22Rv1 (cell line): ENCODE measurements around the gene SLC4A9.

ENCODE experiments used
- H3K27ac ChIP-seq: fragments of 450-650 bp; 2 replicates; pipeline ENCODE4 v1.5.1; 2017
- ZFX ChIP-seq: fragments of 450-650 bp; IDR thresholded peaks from 2 replicates; pipeline ENCODE4 v1.6.1; 2017; ENCODE audit warnings: antibody characterized with exemption, borderline replicate concordance
- TF ChIP-seq, protein P1 (sequence below): fragments of 450-650 bp; IDR thresholded peaks from 2 replicates; pipeline ENCODE4 v1.5.1; 2017; ENCODE audit warnings: mild to moderate bottlenecking

The SLC4A9 gene, protein sequence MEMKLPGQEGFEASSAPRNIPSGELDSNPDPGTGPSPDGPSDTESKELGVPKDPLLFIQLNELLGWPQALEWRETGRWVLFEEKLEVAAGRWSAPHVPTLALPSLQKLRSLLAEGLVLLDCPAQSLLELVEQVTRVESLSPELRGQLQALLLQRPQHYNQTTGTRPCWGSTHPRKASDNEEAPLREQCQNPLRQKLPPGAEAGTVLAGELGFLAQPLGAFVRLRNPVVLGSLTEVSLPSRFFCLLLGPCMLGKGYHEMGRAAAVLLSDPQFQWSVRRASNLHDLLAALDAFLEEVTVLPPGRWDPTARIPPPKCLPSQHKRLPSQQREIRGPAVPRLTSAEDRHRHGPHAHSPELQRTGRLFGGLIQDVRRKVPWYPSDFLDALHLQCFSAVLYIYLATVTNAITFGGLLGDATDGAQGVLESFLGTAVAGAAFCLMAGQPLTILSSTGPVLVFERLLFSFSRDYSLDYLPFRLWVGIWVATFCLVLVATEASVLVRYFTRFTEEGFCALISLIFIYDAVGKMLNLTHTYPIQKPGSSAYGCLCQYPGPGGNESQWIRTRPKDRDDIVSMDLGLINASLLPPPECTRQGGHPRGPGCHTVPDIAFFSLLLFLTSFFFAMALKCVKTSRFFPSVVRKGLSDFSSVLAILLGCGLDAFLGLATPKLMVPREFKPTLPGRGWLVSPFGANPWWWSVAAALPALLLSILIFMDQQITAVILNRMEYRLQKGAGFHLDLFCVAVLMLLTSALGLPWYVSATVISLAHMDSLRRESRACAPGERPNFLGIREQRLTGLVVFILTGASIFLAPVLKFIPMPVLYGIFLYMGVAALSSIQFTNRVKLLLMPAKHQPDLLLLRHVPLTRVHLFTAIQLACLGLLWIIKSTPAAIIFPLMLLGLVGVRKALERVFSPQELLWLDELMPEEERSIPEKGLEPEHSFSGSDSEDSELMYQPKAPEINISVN

DNA sequence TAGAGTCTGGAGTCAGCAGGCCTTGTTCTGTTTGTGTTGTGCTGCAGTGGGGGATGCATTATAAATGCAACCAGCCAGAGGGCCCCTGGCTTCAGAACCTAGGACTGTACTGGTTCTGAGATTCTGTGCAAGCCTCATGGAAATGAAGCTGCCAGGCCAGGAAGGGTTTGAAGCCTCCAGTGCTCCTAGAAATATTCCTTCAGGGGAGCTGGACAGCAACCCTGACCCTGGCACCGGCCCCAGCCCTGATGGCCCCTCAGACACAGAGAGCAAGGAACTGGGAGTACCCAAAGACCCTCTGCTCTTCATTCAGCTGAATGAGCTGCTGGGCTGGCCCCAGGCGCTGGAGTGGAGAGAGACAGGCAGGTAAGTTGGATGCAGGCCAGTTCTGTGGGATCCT, at the start of gene SLC4A9:
TSS of gene SLC4A9 (plus strand) at position 94 of the 400 bp plus-strand sequence. CDS start at position 137, 43 bp downstream.
- no peak for TF ChIP-seq ZFX
- TF ChIP-seq, protein P1, sequence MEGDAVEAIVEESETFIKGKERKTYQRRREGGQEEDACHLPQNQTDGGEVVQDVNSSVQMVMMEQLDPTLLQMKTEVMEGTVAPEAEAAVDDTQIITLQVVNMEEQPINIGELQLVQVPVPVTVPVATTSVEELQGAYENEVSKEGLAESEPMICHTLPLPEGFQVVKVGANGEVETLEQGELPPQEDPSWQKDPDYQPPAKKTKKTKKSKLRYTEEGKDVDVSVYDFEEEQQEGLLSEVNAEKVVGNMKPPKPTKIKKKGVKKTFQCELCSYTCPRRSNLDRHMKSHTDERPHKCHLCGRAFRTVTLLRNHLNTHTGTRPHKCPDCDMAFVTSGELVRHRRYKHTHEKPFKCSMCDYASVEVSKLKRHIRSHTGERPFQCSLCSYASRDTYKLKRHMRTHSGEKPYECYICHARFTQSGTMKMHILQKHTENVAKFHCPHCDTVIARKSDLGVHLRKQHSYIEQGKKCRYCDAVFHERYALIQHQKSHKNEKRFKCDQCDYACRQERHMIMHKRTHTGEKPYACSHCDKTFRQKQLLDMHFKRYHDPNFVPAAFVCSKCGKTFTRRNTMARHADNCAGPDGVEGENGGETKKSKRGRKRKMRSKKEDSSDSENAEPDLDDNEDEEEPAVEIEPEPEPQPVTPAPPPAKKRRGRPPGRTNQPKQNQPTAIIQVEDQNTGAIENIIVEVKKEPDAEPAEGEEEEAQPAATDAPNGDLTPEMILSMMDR = no peak

DNA sequence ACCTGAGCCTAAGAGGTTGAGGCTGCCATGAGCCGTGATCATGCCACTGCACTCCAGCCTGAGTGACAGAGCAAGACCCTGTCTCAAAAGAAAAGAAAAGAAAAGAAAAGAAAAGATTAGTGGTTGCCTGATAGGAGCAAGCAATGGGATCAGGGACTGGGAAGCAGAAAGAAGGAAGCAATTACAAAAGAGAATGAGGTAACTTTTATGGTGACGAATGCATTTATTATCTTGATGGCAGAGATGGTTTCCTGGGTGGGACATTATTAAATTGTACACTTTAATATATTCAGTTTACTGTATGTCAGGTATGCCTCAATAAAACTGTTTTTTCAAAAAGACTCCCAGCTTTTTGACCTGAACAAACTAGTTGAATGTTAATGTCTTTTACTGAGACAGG, 49.6 kb upstream of the SLC4A9 start:
- TF ChIP-seq ZFX = no peak
- TF ChIP-seq, protein P1 = no peak
- H3K27ac ChIP-seq = no peak overlapping the region

More for the DNA sequence above, at the start of gene SLC4A9:
- no peak within 1 kb of the TSS for H3K27ac ChIP-seq

DNA sequence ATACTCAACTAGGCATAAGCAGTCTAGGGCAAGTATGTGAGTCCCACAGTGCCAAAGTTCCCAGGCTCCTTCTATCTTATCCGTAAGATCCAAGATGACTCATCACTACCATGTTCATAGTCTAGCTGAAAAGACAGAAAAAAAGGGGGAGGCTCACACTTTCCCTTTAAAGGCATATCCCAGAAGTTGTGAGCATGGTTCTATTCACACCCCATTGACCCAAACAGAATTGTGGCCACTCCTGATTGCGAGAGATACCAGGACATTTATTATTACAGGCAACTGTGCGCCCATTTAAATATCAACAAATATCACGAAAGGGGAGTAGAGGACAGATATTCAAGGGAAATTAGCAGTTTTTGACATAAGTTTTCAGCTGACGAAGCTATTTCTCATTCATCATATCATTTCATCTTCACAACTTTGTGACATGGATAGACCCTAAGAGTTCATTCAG, 49.0 kb upstream of the SLC4A9 start:
- H3K27ac ChIP-seq = no peak overlapping the region
- TF ChIP-seq, protein P1 = no peak
- TF ChIP-seq ZFX = no peak

DNA sequence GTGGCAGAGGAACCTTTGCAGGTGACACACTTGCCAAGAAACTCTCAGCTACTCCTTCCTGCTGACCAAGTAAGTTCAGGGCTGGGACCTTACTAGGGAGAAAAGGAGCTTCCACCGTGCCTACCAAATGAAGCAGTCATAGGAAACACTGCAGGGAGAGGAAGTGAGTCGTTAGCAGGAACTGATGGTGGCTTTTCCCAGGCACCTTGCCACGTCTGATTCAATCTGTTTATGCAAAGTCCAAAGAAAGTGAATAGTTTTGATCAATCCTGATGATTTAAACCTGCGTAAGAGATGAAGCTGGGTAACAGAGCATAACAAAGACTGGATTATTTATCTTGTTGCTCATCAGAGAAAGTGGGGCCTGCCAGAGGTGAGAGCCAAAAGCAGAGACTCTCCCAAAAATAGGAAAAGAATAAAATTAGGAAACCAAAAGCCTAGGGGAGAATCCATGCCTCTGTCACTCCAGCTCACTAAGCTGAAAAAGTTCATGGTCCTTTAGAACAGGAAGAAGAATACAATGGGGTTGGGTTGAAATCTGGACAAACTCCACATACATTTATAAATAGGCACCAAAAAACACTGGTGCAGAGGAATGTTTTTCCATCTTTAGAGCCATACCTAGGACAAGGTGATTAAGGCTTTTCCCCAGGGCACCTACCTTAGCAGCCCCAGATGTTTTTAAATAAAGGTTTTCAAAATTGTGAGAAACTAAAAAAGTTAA, 47.8 kb upstream of the SLC4A9 start:
- TF ChIP-seq, protein P1 = no peak
- no peak for TF ChIP-seq ZFX
- H3K27ac ChIP-seq = no peak overlapping the region

DNA sequence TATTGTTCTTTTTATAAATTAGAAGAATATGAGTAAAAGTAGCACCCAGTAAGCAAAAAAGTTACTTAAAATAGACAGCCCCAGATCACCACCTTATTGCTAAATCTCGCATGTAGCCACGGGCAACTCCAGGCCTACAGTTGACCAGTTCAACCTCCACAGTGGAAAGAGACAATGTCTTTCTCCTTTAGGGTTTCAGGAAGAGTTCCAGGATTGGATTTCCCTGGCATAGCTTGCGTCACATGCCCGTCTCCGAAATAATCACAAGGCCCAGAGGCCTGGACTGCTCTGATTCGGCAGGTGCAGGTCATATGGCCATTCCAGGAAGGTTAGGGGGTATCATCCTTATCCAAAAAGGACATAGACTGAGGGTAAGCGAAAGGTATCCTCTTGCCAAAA, 47.2 kb upstream of the SLC4A9 start:
- H3K27ac ChIP-seq = no peak overlapping the region
- no peak for TF ChIP-seq ZFX
- TF ChIP-seq, protein P1 = no peak

DNA sequence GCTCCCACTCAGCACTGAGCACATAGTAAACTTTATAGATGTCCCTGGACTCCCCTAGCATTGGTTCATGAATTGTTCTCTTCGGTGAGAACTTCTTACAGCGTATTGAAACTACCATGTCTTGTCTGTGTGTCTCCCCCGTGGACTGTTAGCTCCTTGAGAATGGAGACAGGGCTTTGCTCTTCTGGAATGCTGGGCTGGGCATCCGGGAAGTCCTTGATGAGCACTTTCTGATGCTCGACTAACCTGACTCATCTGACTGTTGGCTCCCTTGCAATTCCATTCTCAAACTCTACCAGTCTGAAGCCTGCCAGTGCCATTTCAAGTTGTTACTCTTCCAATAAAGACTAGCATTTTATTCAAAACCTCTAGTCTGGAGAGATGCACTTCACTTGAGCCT, 42.1 kb upstream of the SLC4A9 start:
- no peak overlapping the region for H3K27ac ChIP-seq
- no peak for TF ChIP-seq ZFX
- TF ChIP-seq, protein P1 = no peak
